Measurements from ENCODE around the gene ESPN.

ESPN gene

DNA sequence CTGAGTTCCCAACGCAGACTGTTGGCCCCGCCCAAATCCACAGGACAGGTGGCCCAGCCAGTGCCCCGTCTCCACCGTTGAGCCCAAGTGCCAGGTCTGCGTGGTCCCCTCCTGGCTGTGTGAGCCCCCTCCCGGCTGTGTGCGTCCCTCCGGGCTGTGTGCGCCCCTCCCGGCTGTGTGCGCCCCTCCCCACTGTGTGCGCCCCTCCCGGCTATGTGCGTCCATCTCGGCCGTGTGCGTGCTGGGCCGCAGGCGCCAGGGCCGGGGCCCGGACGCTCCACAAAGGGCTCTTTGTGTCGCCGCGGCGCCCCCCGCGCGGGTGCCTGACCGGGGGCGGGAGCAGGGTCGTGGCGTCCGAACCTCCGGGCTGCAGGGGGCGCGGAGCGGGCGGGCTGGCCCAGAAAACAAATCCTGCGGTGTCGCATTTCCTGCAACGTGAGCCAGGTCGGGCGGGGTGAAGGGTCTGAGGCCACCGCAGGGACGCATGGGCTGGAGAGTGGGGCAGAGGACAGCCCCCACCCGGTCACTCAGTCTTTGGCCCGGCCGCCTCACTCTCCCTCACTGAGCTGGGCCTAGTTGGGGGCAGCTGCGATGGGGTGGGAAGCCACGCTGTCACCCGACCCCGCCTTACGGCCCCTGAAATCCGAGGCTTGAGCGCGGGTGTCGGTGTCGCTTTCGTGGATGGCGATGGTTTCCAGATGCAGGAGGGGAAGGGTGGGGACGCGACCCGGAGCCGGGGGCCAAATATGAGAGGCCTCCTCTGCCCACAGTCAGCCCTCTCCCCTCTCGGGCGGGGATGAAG is 22.6 kb downstream of the ESPN start:
- no peak for ATAC-seq
- no peak for TF ChIP-seq ESRRG (CRISPR knock-in tag; IDR thresholded peaks at IDR 0.05)
- TF ChIP-seq GLIS3 (CRISPR knock-in tag; IDR thresholded peaks at IDR 0.05) = no peak
- TF ChIP-seq BACH2 (CRISPR knock-in tag; IDR thresholded peaks at IDR 0.05; ENCODE audit: borderline replicate concordance) = no peak
- no peak for TF ChIP-seq ZNF8 (CRISPR knock-in tag; IDR thresholded peaks at IDR 0.05)
- TF ChIP-seq, protein P1, sequence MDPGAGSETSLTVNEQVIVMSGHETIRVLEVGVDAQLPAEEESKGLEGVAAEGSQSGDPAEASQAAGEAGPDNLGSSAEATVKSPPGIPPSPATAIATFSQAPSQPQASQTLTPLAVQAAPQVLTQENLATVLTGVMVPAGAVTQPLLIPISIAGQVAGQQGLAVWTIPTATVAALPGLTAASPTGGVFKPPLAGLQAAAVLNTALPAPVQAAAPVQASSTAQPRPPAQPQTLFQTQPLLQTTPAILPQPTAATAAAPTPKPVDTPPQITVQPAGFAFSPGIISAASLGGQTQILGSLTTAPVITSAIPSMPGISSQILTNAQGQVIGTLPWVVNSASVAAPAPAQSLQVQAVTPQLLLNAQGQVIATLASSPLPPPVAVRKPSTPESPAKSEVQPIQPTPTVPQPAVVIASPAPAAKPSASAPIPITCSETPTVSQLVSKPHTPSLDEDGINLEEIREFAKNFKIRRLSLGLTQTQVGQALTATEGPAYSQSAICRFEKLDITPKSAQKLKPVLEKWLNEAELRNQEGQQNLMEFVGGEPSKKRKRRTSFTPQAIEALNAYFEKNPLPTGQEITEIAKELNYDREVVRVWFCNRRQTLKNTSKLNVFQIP (CRISPR knock-in tag; IDR thresholded peaks at IDR 0.05; ENCODE audit: borderline replicate concordance, low read depth) = no peak
- TF ChIP-seq, protein P2, sequence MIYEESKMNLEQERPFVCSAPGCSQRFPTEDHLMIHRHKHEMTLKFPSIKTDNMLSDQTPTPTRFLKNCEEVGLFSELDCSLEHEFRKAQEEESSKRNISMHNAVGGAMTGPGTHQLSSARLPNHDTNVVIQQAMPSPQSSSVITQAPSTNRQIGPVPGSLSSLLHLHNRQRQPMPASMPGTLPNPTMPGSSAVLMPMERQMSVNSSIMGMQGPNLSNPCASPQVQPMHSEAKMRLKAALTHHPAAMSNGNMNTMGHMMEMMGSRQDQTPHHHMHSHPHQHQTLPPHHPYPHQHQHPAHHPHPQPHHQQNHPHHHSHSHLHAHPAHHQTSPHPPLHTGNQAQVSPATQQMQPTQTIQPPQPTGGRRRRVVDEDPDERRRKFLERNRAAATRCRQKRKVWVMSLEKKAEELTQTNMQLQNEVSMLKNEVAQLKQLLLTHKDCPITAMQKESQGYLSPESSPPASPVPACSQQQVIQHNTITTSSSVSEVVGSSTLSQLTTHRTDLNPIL (CRISPR knock-in tag; IDR thresholded peaks at IDR 0.05; ENCODE audit: low read depth) = no peak
- TF ChIP-seq OSR1 (CRISPR knock-in tag; IDR thresholded peaks at IDR 0.05) = no peak
- no peak for TF ChIP-seq TOX (CRISPR knock-in tag; IDR thresholded peaks at IDR 0.05; ENCODE audit: borderline replicate concordance)
- no peak for TF ChIP-seq ZC3H10 (CRISPR knock-in tag; IDR thresholded peaks at IDR 0.05)
- TF ChIP-seq SNAI2 (CRISPR knock-in tag; IDR thresholded peaks at IDR 0.05) = no peak
- no peak for TF ChIP-seq ARNTL (CRISPR knock-in tag; IDR thresholded peaks at IDR 0.05; ENCODE audit: borderline replicate concordance, low read depth)
- no peak for TF ChIP-seq ZNF70 (CRISPR knock-in tag; IDR thresholded peaks at IDR 0.05)
- TF ChIP-seq TCF4 (CRISPR knock-in tag; IDR thresholded peaks at IDR 0.05; ENCODE audit: borderline replicate concordance) = no peak
- TF ChIP-seq, protein P3, sequence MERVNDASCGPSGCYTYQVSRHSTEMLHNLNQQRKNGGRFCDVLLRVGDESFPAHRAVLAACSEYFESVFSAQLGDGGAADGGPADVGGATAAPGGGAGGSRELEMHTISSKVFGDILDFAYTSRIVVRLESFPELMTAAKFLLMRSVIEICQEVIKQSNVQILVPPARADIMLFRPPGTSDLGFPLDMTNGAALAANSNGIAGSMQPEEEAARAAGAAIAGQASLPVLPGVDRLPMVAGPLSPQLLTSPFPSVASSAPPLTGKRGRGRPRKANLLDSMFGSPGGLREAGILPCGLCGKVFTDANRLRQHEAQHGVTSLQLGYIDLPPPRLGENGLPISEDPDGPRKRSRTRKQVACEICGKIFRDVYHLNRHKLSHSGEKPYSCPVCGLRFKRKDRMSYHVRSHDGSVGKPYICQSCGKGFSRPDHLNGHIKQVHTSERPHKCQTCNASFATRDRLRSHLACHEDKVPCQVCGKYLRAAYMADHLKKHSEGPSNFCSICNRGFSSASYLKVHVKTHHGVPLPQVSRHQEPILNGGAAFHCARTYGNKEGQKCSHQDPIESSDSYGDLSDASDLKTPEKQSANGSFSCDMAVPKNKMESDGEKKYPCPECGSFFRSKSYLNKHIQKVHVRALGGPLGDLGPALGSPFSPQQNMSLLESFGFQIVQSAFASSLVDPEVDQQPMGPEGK (CRISPR knock-in tag; IDR thresholded peaks at IDR 0.05; ENCODE audit: borderline replicate concordance) = no peak
- TF ChIP-seq RARB (CRISPR knock-in tag; IDR thresholded peaks at IDR 0.05) = no peak
- TF ChIP-seq ISL1 (CRISPR knock-in tag; IDR thresholded peaks at IDR 0.05) = no peak
- no peak for TF ChIP-seq ZNF565 (CRISPR knock-in tag; conservative IDR thresholded peaks at IDR 0.05; ENCODE audit: low read depth)
- TF ChIP-seq ZFP3 (CRISPR knock-in tag; IDR thresholded peaks at IDR 0.05) = no peak
- TF ChIP-seq, protein P4, sequence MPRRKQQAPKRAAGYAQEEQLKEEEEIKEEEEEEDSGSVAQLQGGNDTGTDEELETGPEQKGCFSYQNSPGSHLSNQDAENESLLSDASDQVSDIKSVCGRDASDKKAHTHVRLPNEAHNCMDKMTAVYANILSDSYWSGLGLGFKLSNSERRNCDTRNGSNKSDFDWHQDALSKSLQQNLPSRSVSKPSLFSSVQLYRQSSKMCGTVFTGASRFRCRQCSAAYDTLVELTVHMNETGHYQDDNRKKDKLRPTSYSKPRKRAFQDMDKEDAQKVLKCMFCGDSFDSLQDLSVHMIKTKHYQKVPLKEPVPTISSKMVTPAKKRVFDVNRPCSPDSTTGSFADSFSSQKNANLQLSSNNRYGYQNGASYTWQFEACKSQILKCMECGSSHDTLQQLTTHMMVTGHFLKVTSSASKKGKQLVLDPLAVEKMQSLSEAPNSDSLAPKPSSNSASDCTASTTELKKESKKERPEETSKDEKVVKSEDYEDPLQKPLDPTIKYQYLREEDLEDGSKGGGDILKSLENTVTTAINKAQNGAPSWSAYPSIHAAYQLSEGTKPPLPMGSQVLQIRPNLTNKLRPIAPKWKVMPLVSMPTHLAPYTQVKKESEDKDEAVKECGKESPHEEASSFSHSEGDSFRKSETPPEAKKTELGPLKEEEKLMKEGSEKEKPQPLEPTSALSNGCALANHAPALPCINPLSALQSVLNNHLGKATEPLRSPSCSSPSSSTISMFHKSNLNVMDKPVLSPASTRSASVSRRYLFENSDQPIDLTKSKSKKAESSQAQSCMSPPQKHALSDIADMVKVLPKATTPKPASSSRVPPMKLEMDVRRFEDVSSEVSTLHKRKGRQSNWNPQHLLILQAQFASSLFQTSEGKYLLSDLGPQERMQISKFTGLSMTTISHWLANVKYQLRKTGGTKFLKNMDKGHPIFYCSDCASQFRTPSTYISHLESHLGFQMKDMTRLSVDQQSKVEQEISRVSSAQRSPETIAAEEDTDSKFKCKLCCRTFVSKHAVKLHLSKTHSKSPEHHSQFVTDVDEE (CRISPR knock-in tag; IDR thresholded peaks at IDR 0.05) = no peak
- no peak for TF ChIP-seq ZFP30 (CRISPR knock-in tag; IDR thresholded peaks at IDR 0.05)

DNA sequence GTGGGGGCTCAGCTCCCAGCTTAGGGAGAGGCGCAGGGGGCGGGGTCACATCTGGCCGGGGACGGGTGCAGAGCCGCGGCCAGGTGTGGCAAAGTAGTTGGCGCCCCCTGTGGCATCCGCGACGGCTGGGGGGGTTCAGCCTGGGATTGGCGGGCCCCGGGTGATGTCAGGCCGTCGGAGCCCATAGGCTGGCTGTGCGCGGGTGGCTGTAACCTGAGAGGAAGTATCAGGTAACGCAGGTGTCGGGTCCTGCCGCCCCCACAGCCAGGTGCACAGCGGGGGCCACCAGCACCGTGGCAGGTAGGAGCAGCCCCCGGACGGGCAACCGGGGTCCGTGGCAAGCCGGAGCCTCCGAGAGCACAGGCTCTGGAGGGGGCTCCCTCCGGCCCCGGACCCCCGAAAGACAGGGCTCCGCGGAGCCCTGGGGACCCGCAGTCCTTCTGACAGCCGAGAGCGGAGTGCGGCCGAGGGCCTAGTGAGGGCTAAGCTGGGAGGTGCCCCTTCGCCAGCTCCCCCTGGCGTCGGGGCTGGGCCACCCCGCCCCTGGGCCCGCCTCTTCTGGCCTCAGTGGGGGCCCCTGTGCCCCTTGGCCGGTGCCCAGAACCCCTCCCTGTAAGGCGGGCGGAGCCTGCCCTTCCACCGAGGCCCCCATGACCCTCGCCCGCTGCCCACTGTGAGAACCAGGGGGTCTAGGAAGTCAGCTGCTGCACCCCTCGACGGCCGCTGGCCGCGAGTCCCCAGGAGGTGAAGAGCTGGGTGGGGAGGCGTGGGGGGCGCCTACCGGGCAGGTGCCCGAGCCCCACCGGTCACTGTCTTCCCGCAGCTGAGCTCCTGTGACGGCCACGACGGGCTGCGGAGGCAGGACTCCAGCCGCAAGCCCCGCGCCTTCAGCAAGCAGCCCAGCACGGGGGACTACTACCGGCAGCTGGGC is 23.5 kb downstream of the ESPN start:
- ATAC-seq = no peak
- no peak for TF ChIP-seq GLIS3 (CRISPR knock-in tag; IDR thresholded peaks at IDR 0.05)
- TF ChIP-seq BACH2 (CRISPR knock-in tag; IDR thresholded peaks at IDR 0.05; ENCODE audit: borderline replicate concordance) = no peak
- TF ChIP-seq ZNF8 (CRISPR knock-in tag; IDR thresholded peaks at IDR 0.05) = no peak
- TF ChIP-seq ISL1 (CRISPR knock-in tag; IDR thresholded peaks at IDR 0.05) = no peak
- no peak for TF ChIP-seq ESRRG (CRISPR knock-in tag; IDR thresholded peaks at IDR 0.05)
- TF ChIP-seq, protein P3 (CRISPR knock-in tag; IDR thresholded peaks at IDR 0.05; ENCODE audit: borderline replicate concordance) = no peak
- TF ChIP-seq OSR1 (CRISPR knock-in tag; IDR thresholded peaks at IDR 0.05) = no peak
- TF ChIP-seq ZC3H10 (CRISPR knock-in tag; IDR thresholded peaks at IDR 0.05) = no peak
- no peak for TF ChIP-seq PPARA (CRISPR knock-in tag; IDR thresholded peaks at IDR 0.05; ENCODE audit: borderline replicate concordance)
- TF ChIP-seq, protein P1 (CRISPR knock-in tag; IDR thresholded peaks at IDR 0.05; ENCODE audit: borderline replicate concordance, low read depth) = no peak
- no peak for TF ChIP-seq ARNTL (CRISPR knock-in tag; IDR thresholded peaks at IDR 0.05; ENCODE audit: borderline replicate concordance, low read depth)
- TF ChIP-seq ZNF565 (CRISPR knock-in tag; conservative IDR thresholded peaks at IDR 0.05; ENCODE audit: low read depth) = no peak
- TF ChIP-seq, protein P5, sequence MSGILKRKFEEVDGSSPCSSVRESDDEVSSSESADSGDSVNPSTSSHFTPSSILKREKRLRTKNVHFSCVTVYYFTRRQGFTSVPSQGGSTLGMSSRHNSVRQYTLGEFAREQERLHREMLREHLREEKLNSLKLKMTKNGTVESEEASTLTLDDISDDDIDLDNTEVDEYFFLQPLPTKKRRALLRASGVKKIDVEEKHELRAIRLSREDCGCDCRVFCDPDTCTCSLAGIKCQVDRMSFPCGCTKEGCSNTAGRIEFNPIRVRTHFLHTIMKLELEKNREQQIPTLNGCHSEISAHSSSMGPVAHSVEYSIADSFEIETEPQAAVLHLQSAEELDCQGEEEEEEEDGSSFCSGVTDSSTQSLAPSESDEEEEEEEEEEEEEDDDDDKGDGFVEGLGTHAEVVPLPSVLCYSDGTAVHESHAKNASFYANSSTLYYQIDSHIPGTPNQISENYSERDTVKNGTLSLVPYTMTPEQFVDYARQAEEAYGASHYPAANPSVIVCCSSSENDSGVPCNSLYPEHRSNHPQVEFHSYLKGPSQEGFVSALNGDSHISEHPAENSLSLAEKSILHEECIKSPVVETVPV (CRISPR knock-in tag; IDR thresholded peaks at IDR 0.05) = no peak
- no peak for TF ChIP-seq TCF4 (CRISPR knock-in tag; IDR thresholded peaks at IDR 0.05; ENCODE audit: borderline replicate concordance)
- TF ChIP-seq ZFP3 (CRISPR knock-in tag; IDR thresholded peaks at IDR 0.05) = no peak
- TF ChIP-seq ZNF70 (CRISPR knock-in tag; IDR thresholded peaks at IDR 0.05) = no peak
- no peak for TF ChIP-seq ZFP30 (CRISPR knock-in tag; IDR thresholded peaks at IDR 0.05)
- TF ChIP-seq CSDC2 (CRISPR knock-in tag; IDR thresholded peaks at IDR 0.05) = no peak
- TF ChIP-seq RARB (CRISPR knock-in tag; IDR thresholded peaks at IDR 0.05) = no peak
